ENCODE data around the gene TTC23L. TPM values are rescaled to one million over a fixed set of nuclear protein-coding genes. Genes with fewer than 3 reads are reported as not detected.

Gene TTC23L
- polyA plus RNA-seq, 2 of the 4 experiments (the other 2 are of a cell fraction): 0.17 to 0.59 TPM

- CTCF ChIA-PET: interaction anchor here (1.0 kb wide), 1 partner anchor 358 kb away, joined by 4 read pairs; no protein-coding TSS in a partner anchor
- no peaks in the 10 kb centered on the region for H3K9me3 ChIP-seq
- no peaks in the 10 kb centered on the region for H3K4me1 ChIP-seq
- H3K4me2 ChIP-seq: no peak overlapping the region
- no peak overlapping the region for H3K4me3 ChIP-seq
- H3K27ac ChIP-seq: no peak overlapping the region
- no peak for TF ChIP-seq PHF8 (IDR thresholded peaks at IDR 0.05; ENCODE audit: borderline replicate concordance, low read depth)
- no peak for TF ChIP-seq BCL3 (IDR thresholded peaks at IDR 0.05)
- TF ChIP-seq CHD2 (IDR thresholded peaks at IDR 0.05; ENCODE audit: low read length, partially characterized antibody): no peak
- TF ChIP-seq KDM1A (IDR thresholded peaks at IDR 0.05; ENCODE audit: low read depth): no peak
- FAIRE-seq (no peak), ATAC-seq (no peak), DNase-seq (ENCODE audit: low read depth in 1 of 2, low spot score in 1 of 2) (no peak)
- POLR2A ChIA-PET: no interaction called here
- 64% methylated on average over 3 of the region's 3 CpGs for WGBS (ENCODE audit: missing lambda C conversion rate)
Observed at GRCh38 chr5:34844106-34844505, 5.1 kb downstream of the TTC23L start.

- ATAC-seq (no peak), DNase-seq (ENCODE audit: low read depth in 1 of 2, low spot score in 1 of 2) (no peak), FAIRE-seq (no peak)
- ChIA-PET CTCF (interaction anchor here (0.9 to 1.3 kb wide), 4 partner anchors 20 to 360 kb away, joined by 3 to 6 read pairs (median 4); no protein-coding TSS in a partner anchor), POLR2A (no interaction called here)
- TF ChIP-seq SREBF2 (IDR thresholded peaks at IDR 0.05) (no peak), HOXA7 (CRISPR knock-in tag; IDR thresholded peaks at IDR 0.05) (no peak), BHLHE40 (IDR thresholded peaks at IDR 0.05; ENCODE audit: low read depth, low read length) (no peak), FOXS1 (CRISPR knock-in tag; IDR thresholded peaks at IDR 0.05) (no peak), CTCF (IDR thresholded peaks at IDR 0.05) (no peak), JUN (IDR thresholded peaks at IDR 0.05) (no peak), ZFP36 (IDR thresholded peaks at IDR 0.05; ENCODE audit: borderline replicate concordance, partially characterized antibody) (no peak), EHF (CRISPR knock-in tag; IDR thresholded peaks at IDR 0.05) (no peak)
- Histone ChIP-seq H3K9me3 (no peaks in the 10 kb centered on the region), H3K4me3 (no peak overlapping the region), H3K4me1 (no peaks in the 10 kb centered on the region), H3K4me2 (no peak overlapping the region), H3K27ac (no peak overlapping the region)
- WGBS (ENCODE audit: missing lambda C conversion rate): 63% methylated on average over 4 of the region's 4 CpGs
Observed at GRCh38 chr5:34844999-34845398, 6.0 kb downstream of the TTC23L start.

- ATAC-seq (no peak), FAIRE-seq (no peak), DNase-seq (ENCODE audit: low read depth in 1 of 2, low spot score in 1 of 2) (no peak)
- no peaks in the 10 kb centered on the region for H3K9me3 ChIP-seq
- H3K4me1 ChIP-seq: no peaks in the 10 kb centered on the region
- no peak overlapping the region for H3K4me3 ChIP-seq
- CTCF ChIA-PET: interaction anchor here (2.5 kb wide), 1 partner anchor 361 kb away, joined by 8 read pairs; no protein-coding TSS in a partner anchor
- no peak overlapping the region for H3K4me2 ChIP-seq
- POLR2A ChIA-PET: interaction anchor here (1.4 kb wide), 1 partner anchor 8 kb away, joined by 3 read pairs; the partner anchor contains the start of gene TTC23L
- H3K27ac ChIP-seq: no peak overlapping the region
- TF ChIP-seq HEYL (CRISPR knock-in tag; IDR thresholded peaks at IDR 0.05): no peak
- no peak for TF ChIP-seq MAX (IDR thresholded peaks at IDR 0.05)
- no peak for TF ChIP-seq RARB (CRISPR knock-in tag; IDR thresholded peaks at IDR 0.05)
- no peak for TF ChIP-seq MAZ (IDR thresholded peaks at IDR 0.05; ENCODE audit: borderline replicate concordance, low read depth, low read length)
- TF ChIP-seq RNF2 (IDR thresholded peaks at IDR 0.05; ENCODE audit: borderline replicate concordance, low read depth): no peak
- TF ChIP-seq EHF (CRISPR knock-in tag; IDR thresholded peaks at IDR 0.05): no peak
- no peak for TF ChIP-seq E2F6 (IDR thresholded peaks at IDR 0.05; ENCODE audit: borderline replicate concordance, low read depth)
- no peak for TF ChIP-seq JUNB (IDR thresholded peaks at IDR 0.05)
- TF ChIP-seq ZSCAN20 (CRISPR knock-in tag; IDR thresholded peaks at IDR 0.05): no peak
- TF ChIP-seq PHF8 (IDR thresholded peaks at IDR 0.05; ENCODE audit: borderline replicate concordance, low read depth): no peak
- no peak for TF ChIP-seq MYC (IDR thresholded peaks at IDR 0.05; ENCODE audit: borderline replicate concordance, low read length)
- no peak for TF ChIP-seq ESRRA (IDR thresholded peaks at IDR 0.05; ENCODE audit: borderline replicate concordance, low read length)
- TF ChIP-seq EHMT2 (IDR thresholded peaks at IDR 0.05; ENCODE audit: low read depth): no peak
- no peak for TF ChIP-seq NFE2L2 (conservative IDR thresholded peaks at IDR 0.05; ENCODE audit: low read length)
Observed at GRCh38 chr5:34847056-34847455, 8.1 kb downstream of the TTC23L start.
